Measurements from ENCODE around the gene SPSB4. TPM values are rescaled to one million over a fixed set of nuclear protein-coding genes. Genes with fewer than 3 reads are reported as not detected.

The SPSB4 gene
- total and polyA plus RNA-seq, 2 donors (not counting 1 experiment from before 2014, with no cell fraction given): not detected

- Histone ChIP-seq H3K27ac (ENCODE audit: insufficient read depth, low read length) (no peak overlapping the region), H3K4me1 (ENCODE audit: control insufficient read depth, extremely low read depth, insufficient read depth, low read length) (no peaks in the 10 kb centered on the region)
Observed at GRCh38 chr3:141039589-141039988, 11.6 kb upstream of the SPSB4 start.

GRCh38 chr3:141044695-141045641 is 6.2 kb upstream of the SPSB4 start:
- H3K9ac ChIP-seq (ENCODE audit: insufficient read depth, low read length): no peak overlapping the region
- H4K20me1 ChIP-seq (ENCODE audit: control insufficient read depth, extremely low read depth, insufficient read depth, low read length): no peaks in the 10 kb centered on the region
- no peaks in the 10 kb centered on the region for H3K4me1 ChIP-seq (ENCODE audit: control insufficient read depth, extremely low read depth, insufficient read depth, low read length)
- no peak overlapping the region for H3K4me2 ChIP-seq (ENCODE audit: extremely low read depth, insufficient read depth, low read length)
- no peak for DNase-seq (ENCODE audit: low read depth in 2 of 2)
- H3K27ac ChIP-seq (ENCODE audit: insufficient read depth, low read length): no peak overlapping the region
- H3K27me3 ChIP-seq (ENCODE audit: control insufficient read depth, insufficient read depth, low read length): peaks cover 4% of the 10 kb centered on the region
- no peak overlapping the region for H3K4me3 ChIP-seq (replicated peaks in 1 of 4; ENCODE audit: control extremely low read depth in 1 of 4, insufficient read depth in 1 of 4, low read depth in 3 of 4, low read length in 4 of 4)
- H3K79me2 ChIP-seq (ENCODE audit: control insufficient read depth, insufficient read depth, low read length): no peaks in the 10 kb centered on the region
- H3K36me3 ChIP-seq (ENCODE audit: control insufficient read depth, insufficient read depth, low read length): no peaks in the 10 kb centered on the region
- no peaks in the 10 kb centered on the region for H3K9me3 ChIP-seq (ENCODE audit: control insufficient read depth, insufficient read depth, low read depth, low read length)
- H2AFZ ChIP-seq (ENCODE audit: low read length): no peak overlapping the region
- no peak for TF ChIP-seq EZH2 (IDR thresholded peaks at IDR 0.05; ENCODE audit: low read length, missing control alignments)
- no peak for TF ChIP-seq CTCF (conservative IDR thresholded peaks at IDR 0.05 in 1 of 2, IDR thresholded peaks at IDR 0.05 in 1 of 2; ENCODE audit: low read depth in 1 of 2, low read length in 2 of 2)

More at GRCh38 chr3:141039589-141039988, 11.6 kb upstream of the SPSB4 start:
- Histone ChIP-seq H3K9ac (ENCODE audit: insufficient read depth, low read length) (no peak overlapping the region), H3K9me3 (ENCODE audit: control insufficient read depth, insufficient read depth, low read depth, low read length) (no peaks in the 10 kb centered on the region), H2AFZ (ENCODE audit: low read length) (no peak overlapping the region), H3K4me2 (ENCODE audit: extremely low read depth, insufficient read depth, low read length) (no peak overlapping the region), H4K20me1 (ENCODE audit: control insufficient read depth, extremely low read depth, insufficient read depth, low read length) (no peaks in the 10 kb centered on the region), H3K27me3 (ENCODE audit: control insufficient read depth, insufficient read depth, low read length) (no peaks in the 10 kb centered on the region), H3K36me3 (ENCODE audit: control insufficient read depth, insufficient read depth, low read length) (no peaks in the 10 kb centered on the region), H3K79me2 (ENCODE audit: control insufficient read depth, insufficient read depth, low read length) (no peaks in the 10 kb centered on the region), H3K4me3 (replicated peaks in 1 of 4; ENCODE audit: control extremely low read depth in 1 of 4, insufficient read depth in 1 of 4, low read depth in 3 of 4, low read length in 4 of 4) (no peak overlapping the region)
- TF ChIP-seq CTCF (conservative IDR thresholded peaks at IDR 0.05 in 1 of 2, IDR thresholded peaks at IDR 0.05 in 1 of 2; ENCODE audit: low read depth in 1 of 2, low read length in 2 of 2) (no peak), EZH2 (IDR thresholded peaks at IDR 0.05; ENCODE audit: low read length, missing control alignments) (no peak)
- DNase-seq (ENCODE audit: low read depth in 2 of 2): no peak

- no peak for TF ChIP-seq EZH2 (IDR thresholded peaks at IDR 0.05; ENCODE audit: low read length, missing control alignments)
- TF ChIP-seq CTCF (conservative IDR thresholded peaks at IDR 0.05 in 1 of 2, IDR thresholded peaks at IDR 0.05 in 1 of 2; ENCODE audit: low read depth in 1 of 2, low read length in 2 of 2): no peak
- Histone ChIP-seq H3K9ac (ENCODE audit: insufficient read depth, low read length) (no peak overlapping the region), H3K36me3 (ENCODE audit: control insufficient read depth, insufficient read depth, low read length) (no peaks in the 10 kb centered on the region), H3K9me3 (ENCODE audit: control insufficient read depth, insufficient read depth, low read depth, low read length) (no peaks in the 10 kb centered on the region), H3K27ac (ENCODE audit: insufficient read depth, low read length) (no peak overlapping the region), H3K4me1 (ENCODE audit: control insufficient read depth, extremely low read depth, insufficient read depth, low read length) (no peaks in the 10 kb centered on the region), H3K79me2 (ENCODE audit: control insufficient read depth, insufficient read depth, low read length) (no peaks in the 10 kb centered on the region), H3K4me3 (replicated peaks in 1 of 4; ENCODE audit: control extremely low read depth in 1 of 4, insufficient read depth in 1 of 4, low read depth in 3 of 4, low read length in 4 of 4) (no peak overlapping the region), H3K4me2 (ENCODE audit: extremely low read depth, insufficient read depth, low read length) (no peak overlapping the region), H3K27me3 (ENCODE audit: control insufficient read depth, insufficient read depth, low read length) (peaks cover 4% of the 10 kb centered on the region), H2AFZ (ENCODE audit: low read length) (no peak overlapping the region), H4K20me1 (ENCODE audit: control insufficient read depth, extremely low read depth, insufficient read depth, low read length) (no peaks in the 10 kb centered on the region)
- no peak for DNase-seq (ENCODE audit: low read depth in 2 of 2)
Observed at GRCh38 chr3:141045849-141046248, 5.3 kb upstream of the SPSB4 start.
